HG03108 (cell line): ENCODE results near the gene KCTD14.
"Not testable (repeated sequence)": the region's sequence is repeated elsewhere in the genome, so short reads cannot be mapped to it uniquely, and the experiment has no call there.

Source experiments
- ATAC-seq: cut with Tn5 transposase; IDR thresholded peaks from one replicate; pipeline ENCODE4 v1.9.1; 2021; ENCODE audit warnings: moderate library complexity; ENCODE audit not compliant: unreplicated experiment

Gene KCTD14

GRCh38 chr11:78022397-78023396 lies at the start of gene KCTD14:
KCTD14 (minus strand) TSS chr11:78023276; CDS start chr11:78023249, 27 bp downstream.
- no peak for ATAC-seq

- ATAC-seq: no peak
Measured at GRCh38 chr11:78072455-78072854, 49.4 kb upstream of the KCTD14 start.

DNA sequence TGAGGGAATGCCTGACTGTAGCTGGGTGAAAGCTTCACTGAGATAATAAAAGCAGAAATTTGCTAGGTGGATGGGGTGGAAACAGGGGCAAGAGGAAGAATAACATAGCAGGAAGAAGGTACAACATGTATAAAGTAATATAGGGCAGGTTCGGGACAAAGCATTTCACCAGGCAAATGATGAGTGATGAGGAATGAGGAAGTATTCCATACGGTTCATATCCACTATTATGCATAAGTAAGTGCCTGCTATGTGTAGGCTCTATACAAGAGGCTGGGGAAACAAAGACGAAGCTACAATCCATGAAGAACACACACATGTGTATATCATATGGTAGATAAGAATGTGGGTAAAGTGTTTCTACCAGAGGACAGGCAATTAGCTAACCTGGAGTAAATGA lies 48.6 kb upstream of the KCTD14 start:
- no peak for ATAC-seq

GRCh38 chr11:78070621-78071020 lies 47.5 kb upstream of the KCTD14 start:
- ATAC-seq: no peak

DNA sequence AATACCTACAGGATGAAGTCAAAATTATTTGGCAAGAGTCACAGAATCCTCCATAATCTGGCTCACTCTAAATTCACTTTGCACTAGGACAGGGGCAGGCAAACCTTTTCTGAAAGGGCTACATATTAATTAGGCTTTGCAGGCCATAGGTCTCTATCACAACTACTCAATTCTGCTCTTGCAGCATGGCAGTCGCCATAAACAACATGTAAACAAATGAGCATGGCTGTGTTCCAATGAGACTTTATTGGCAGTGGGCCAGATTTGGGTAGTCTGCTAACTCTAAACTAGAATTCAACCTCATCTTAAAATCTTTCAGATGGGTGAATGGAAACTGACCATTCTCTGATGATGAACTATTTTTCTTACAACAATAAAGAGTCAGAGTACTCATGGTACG lies 46.4 kb upstream of the KCTD14 start:
- no peak for ATAC-seq

DNA sequence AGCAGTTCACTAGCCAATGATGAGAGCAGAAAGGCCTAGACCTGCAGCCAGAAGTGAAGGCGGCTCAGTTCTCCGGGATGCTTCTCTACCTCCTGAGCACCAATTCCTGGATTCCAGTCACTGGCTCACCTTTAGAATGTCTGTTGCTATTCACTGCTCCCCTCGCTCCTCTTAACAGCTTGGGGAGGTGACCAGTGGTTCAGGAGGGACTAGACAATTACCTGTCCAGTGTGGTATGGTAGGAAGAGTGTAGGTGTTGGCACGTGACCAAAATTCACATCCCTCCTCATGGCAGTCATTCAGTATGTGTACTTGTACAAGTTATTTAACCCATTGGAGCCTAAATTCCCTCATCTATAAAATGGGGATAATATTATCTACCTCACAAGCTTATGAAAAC lies 44.6 kb upstream of the KCTD14 start:
- no peak for ATAC-seq

DNA sequence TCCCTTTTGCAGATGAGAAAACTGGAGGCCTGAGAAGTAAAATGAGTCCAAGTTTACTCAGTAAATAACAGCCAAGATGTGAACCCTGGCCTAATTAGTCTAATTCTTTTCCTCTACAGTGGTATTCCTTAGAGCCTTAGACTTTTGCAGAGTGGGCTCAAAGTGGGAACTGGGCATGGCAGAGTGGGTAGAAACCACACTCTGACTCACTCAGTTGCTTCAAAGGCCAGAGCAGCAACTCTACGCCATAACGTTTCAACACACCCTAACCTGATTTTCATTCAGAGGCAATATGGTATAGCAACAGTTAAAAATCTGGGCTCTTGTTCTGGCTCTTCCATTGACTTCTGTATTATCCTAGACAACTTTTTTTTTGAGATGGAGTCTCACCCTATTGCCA lies 43.4 kb upstream of the KCTD14 start:
- ATAC-seq: no peak

DNA sequence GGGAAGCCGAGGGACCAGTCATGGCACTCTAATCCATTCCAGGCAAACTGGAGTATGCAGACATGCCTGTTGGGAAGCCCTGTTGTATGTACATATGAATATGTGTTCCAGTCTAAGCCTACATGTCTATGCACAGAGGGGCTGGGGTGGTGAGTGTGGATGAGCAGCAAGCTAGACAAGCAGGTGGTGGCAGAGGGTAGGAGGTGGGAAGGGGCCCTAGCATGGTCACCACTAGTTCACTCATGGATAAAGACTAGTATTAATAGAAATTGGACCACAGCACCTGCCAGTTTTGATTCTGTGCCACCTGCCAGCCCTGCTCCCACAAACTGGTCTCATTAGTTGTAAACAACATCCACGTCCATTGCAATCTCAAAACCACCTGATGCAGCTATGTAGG lies 42.1 kb upstream of the KCTD14 start:
- ATAC-seq: no peak

DNA sequence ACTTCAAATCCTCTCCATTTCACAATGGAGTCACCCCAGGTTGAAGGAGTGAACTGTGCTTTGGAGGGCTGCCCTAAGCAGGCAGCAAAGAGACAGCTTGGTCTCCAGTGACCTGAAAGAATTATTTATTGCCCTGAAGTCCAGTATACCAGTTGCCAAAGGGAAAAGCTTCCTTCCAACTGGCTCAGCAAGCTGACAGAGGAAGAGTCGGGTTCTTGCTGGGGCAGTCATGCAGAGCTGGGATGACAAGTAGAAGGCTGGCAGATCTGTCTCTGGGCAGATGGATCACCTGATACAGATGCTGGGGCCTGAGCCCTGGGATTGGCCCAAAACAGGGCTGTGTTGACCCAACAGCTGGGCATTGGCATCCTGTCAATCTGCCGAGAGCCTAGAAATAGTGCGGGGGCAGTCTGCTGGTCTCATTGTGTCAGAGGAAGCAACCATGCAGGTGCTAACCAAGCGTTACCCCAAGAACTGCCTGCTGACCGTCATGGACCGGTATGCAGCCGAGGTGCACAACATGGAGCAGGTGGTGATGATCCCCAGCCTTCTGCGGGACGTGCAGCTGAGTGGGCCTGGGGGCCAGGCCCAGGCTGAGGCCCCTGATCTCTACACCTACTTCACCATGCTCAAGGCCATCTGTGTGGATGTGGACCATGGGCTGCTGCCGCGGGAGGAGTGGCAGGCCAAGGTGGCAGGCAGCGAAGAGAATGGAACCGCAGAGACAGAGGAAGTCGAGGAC lies 40.5 kb upstream of the KCTD14 start, which contains the start of gene THRSP:
Gene THRSP (plus strand): TSS at position 422 of the 742 bp plus-strand sequence. CDS start 21 bp downstream, at position 443.
- no peak for ATAC-seq

- ATAC-seq: no peak
Measured at GRCh38 chr11:78062671-78063070, 39.6 kb upstream of the KCTD14 start.

GRCh38 chr11:78061921-78062311 lies 38.8 kb upstream of the KCTD14 start:
- ATAC-seq: no peak

GRCh38 chr11:78061088-78061920 lies 38.2 kb upstream of the KCTD14 start:
- ATAC-seq: no peak

DNA sequence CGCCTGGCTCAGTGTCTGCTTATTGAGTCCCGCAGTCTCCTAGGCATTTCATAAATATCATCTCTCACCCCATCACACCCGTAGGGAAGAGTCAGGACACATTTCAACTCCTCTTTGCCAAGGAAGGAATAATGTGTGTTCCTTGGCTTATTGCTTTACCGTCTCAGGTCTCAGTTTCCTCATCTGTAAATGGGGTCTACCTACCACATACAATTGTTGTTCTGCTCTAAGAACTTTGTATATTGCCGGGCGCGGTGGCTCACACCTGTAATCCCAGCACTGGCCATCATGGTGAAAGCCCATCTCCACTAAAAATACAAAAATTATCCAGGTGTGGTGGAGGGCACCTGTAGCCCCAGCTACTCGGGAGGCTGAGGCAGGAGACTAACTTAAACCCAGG lies 37.5 kb upstream of the KCTD14 start:
- no peak for ATAC-seq

DNA sequence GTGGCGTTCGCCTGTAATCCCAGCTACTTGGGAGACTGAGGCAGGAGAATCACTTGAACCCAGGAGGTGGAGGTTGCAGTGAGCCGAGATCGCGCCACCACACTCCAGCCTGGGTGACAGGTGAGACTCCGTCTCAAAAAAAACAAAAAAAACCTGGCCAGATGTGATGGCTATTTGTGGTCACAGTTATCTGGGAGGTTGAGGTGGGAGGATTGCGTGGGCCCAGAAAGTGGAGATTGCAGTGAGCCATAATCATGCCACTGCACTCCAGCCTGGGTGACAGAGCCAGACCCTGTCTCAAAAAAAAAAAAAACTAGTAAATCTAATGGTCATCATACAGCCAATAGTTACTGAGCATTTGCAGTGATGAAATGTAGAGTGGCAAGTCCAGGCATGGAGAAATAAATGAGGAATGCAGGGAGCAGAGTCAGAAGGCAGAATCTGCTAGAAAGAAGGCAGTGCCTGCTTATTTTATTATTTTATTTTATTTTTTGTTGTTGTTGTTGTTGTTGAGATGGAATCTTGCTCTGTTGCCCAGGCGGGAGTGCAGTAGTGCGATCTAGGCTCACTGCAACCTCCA lies 36.8 kb upstream of the KCTD14 start:
- ATAC-seq: not testable (repeated sequence)

GRCh38 chr11:78057462-78058055 lies 34.5 kb upstream of the KCTD14 start:
- ATAC-seq: no peak

DNA sequence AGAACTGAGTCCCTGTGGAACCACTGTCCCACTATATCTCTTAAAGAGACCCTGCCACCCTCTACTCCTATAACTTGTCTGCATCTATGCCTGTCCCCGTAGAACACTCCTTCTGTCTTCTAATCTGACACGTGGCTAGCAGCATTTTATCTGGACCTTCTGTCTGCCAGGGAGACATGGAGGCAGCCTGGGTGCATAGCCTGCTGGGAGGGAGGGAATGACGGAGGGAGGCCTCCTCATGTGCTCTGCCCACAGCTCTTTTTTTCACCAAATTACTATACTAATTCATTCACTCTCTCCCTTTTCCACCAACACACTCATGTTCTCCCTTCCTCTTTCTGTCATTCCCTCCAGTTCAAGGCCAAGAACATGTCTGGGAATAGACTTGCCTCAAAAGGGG lies 33.0 kb upstream of the KCTD14 start:
- no peak for ATAC-seq

DNA sequence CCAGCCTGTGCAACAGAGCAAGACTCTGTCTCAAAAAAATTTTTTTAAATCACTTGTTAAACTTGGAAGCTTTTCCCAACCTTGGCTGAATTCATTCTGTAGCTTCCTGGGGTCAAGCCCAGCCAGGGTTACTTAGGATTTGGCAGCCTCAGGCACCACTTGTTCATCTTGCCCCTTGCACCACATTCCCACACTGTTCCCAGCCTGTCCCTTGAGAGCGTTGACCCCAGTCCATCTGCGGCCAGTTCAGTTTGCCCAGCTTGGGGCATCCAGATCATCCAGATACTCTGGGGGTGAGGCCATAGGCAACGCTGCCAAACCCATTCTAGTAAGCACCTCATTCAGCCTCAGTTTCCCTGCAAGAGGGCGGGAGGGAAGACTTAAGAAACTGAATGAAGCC lies 31.9 kb upstream of the KCTD14 start:
- ATAC-seq: no peak

DNA sequence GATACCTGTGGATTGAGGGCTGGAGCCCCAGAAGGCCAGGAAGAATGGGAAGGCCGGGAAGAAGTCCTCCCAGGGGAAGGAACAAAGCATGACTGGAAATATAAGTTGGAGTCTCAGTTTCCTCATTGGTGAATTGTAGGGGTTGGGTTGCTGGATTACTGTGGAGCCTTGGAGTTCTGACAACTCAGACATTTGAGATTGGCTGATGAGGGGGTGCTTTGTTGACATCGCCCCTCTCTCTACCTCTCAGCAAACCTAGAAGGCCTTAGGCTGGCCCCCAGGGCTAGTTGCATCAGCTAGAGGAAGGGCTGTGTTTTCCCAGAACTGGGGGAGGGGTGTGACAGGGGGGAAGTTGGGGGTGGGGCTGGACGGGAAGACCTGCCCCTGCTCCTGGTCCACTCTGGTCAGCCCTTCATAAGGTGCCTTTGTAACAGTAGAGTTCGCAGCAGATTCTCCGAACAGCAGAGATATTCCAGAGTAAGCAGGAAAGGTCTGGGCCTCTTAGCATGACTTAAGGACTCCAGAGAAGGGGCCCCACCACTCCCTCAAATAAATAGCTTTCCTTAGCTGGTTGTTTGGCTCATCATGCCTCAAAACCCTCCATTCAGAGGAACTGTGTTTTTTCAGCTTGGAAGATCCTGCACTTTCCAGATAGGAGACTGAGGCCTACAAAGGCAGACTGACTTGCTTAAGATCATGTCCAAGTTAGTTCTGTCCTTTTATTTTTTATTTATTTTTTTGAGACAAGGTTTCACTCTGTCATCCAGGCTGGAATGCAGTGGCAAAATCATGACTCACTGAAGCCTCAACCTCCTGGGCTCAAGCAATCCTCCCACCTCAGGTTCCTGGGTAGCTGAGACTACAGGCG lies 28.1 kb upstream of the KCTD14 start:
- no peak for ATAC-seq

- ATAC-seq: no peak
Measured at GRCh38 chr11:78049348-78049747, 26.3 kb upstream of the KCTD14 start.
